ENCODE data around the gene ADAMTSL5. TPM values are rescaled to one million over a fixed set of nuclear protein-coding genes. Genes with fewer than 3 reads are reported as not detected.

Gene ADAMTSL5
- total and polyA plus RNA-seq, 4 donors, result 0.09 to 1.8 (median 1.1) TPM

DNA sequence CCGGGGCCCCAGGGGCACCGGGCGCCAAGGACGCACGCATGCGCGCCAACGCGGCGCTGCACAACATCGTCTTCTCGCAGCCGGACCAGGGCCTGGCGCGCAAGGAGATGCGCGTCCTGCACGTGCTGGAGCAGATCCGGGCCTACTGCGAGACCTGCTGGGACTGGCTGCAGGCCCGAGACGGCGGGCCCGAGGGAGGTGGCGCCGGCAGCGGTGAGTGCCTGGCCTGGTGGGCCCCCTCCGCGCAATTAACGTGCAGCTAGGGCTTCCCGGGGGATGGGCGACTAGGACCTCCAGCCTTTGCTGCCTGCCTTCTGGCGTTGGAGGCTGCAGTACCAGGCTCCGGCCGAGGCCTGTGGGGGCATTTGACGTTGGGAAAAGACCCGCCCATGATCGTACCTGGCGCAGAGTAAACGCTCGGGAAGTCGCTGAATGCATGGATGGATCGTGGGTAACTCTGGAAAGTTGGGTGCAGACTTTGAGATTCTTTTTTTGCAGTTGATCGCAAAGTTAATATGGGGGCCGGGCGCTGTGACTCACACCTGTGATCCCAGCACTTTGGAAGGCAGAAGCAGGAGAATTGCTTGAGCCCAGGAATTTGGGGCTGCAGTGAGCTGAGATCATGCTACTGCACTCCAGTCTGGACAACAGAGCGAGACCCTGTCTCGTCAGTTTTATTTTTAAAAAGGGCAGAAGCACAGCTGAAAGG lies 55.6 kb downstream of the ADAMTSL5 start:
- H3K9ac ChIP-seq (ENCODE audit: low read depth in 1 of 2, low read length in 2 of 2), result no peak overlapping the region
- TF ChIP-seq ZBTB33 (IDR thresholded peaks at IDR 0.05) (no peak), HNF4A (conservative IDR thresholded peaks at IDR 0.05) (no peak), RXRA (IDR thresholded peaks at IDR 0.05) (no peak), EGR1 (IDR thresholded peaks at IDR 0.05; ENCODE audit: low read depth in 2 of 2) (no peak), MAX (IDR thresholded peaks at IDR 0.05) (no peak), FOXA2 (IDR thresholded peaks at IDR 0.05) (no peak), TAF1 (conservative IDR thresholded peaks at IDR 0.05) (no peak), JUND (IDR thresholded peaks at IDR 0.05) (no peak), HNF4G (IDR thresholded peaks at IDR 0.05) (no peak), SP1 (IDR thresholded peaks at IDR 0.05) (no peak)
- TF ChIP-seq, protein P1, sequence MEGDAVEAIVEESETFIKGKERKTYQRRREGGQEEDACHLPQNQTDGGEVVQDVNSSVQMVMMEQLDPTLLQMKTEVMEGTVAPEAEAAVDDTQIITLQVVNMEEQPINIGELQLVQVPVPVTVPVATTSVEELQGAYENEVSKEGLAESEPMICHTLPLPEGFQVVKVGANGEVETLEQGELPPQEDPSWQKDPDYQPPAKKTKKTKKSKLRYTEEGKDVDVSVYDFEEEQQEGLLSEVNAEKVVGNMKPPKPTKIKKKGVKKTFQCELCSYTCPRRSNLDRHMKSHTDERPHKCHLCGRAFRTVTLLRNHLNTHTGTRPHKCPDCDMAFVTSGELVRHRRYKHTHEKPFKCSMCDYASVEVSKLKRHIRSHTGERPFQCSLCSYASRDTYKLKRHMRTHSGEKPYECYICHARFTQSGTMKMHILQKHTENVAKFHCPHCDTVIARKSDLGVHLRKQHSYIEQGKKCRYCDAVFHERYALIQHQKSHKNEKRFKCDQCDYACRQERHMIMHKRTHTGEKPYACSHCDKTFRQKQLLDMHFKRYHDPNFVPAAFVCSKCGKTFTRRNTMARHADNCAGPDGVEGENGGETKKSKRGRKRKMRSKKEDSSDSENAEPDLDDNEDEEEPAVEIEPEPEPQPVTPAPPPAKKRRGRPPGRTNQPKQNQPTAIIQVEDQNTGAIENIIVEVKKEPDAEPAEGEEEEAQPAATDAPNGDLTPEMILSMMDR (IDR thresholded peaks at IDR 0.05; ENCODE audit: low read depth, low read length, missing input control), result no peak
- H3K27ac ChIP-seq (ENCODE audit: low read depth in 1 of 2, low read length in 2 of 2), result no peak overlapping the region
- 12% methylated on average over 48 of the region's 48 CpGs for WGBS
- no peak overlapping the region for H3K4me3 ChIP-seq (ENCODE audit: low read depth in 1 of 3, low read length in 3 of 3)
- H3K36me3 ChIP-seq (ENCODE audit: control insufficient read depth in 4 of 4, insufficient read depth in 3 of 4, low read depth in 1 of 4, low read length in 3 of 4), result peaks cover 0 to 1% (median 0%) of the 10 kb centered on the region in 4 donors
- peaks cover under 1 to 21% (median 8%) of the 10 kb centered on the region in 4 donors for H3K27me3 ChIP-seq (ENCODE audit: control insufficient read depth in 4 of 4, insufficient read depth in 4 of 4, low read length in 3 of 4)
- H3K4me1 ChIP-seq (ENCODE audit: control insufficient read depth in 4 of 4, insufficient read depth in 4 of 4, low read length in 3 of 4), result peaks cover 0 to 23% (median 2%) of the 10 kb centered on the region in 4 donors
- H3K9me3 ChIP-seq (ENCODE audit: control insufficient read depth in 4 of 4, low read length in 3 of 4), result no peaks in the 10 kb centered on the region
- no peak for DNase-seq (ENCODE audit: low spot score)

GRCh38 chr19:1456121-1456900 lies 56.5 kb downstream of the ADAMTSL5 start:
- DNase-seq (ENCODE audit: low spot score), result no peak
- H3K4me1 ChIP-seq (ENCODE audit: control insufficient read depth in 4 of 4, insufficient read depth in 4 of 4, low read length in 3 of 4), result peaks cover 0 to 23% (median 2%) of the 10 kb centered on the region in 4 donors
- H3K27ac ChIP-seq (ENCODE audit: low read depth in 1 of 2, low read length in 2 of 2), result no peak overlapping the region
- peaks cover 0 to 1% (median 0%) of the 10 kb centered on the region in 4 donors for H3K36me3 ChIP-seq (ENCODE audit: control insufficient read depth in 4 of 4, insufficient read depth in 3 of 4, low read depth in 1 of 4, low read length in 3 of 4)
- H3K4me3 ChIP-seq (ENCODE audit: low read depth in 1 of 3, low read length in 3 of 3), result no peak overlapping the region
- H3K9ac ChIP-seq (ENCODE audit: low read depth in 1 of 2, low read length in 2 of 2), result no peak overlapping the region
- no peaks in the 10 kb centered on the region for H3K9me3 ChIP-seq (ENCODE audit: control insufficient read depth in 4 of 4, low read length in 3 of 4)
- TF ChIP-seq MAX (IDR thresholded peaks at IDR 0.05), result no peak
- no peak for TF ChIP-seq GABPA (IDR thresholded peaks at IDR 0.05 in 1 of 2, conservative IDR thresholded peaks at IDR 0.05 in 1 of 2)
- WGBS, result 31% methylated on average over 43 of the region's 43 CpGs
- peaks cover 3 to 21% (median 9%) of the 10 kb centered on the region in 4 donors for H3K27me3 ChIP-seq (ENCODE audit: control insufficient read depth in 4 of 4, insufficient read depth in 4 of 4, low read length in 3 of 4)

Data from liver (tissue), 9 donors.